EH (cell line): ENCODE data around the gene MS4A13.
"Not testable (repeated sequence)": the region's sequence is repeated elsewhere in the genome, so short reads cannot be mapped to it uniquely, and the experiment has no call there.

ENCODE experiments used
- DNase-seq: peaks from one replicate; pipeline ENCODE4 v3.0.0-alpha.2; 2015; ENCODE audit warnings: low read depth

Gene MS4A13, protein sequence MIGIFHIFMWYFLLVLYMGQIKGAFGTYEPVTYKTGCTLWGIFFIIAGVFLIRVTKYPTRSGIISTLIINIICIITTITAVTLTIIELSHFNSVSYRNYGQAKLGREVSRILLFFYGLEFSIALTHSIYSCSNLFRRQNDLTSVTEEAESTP

DNA sequence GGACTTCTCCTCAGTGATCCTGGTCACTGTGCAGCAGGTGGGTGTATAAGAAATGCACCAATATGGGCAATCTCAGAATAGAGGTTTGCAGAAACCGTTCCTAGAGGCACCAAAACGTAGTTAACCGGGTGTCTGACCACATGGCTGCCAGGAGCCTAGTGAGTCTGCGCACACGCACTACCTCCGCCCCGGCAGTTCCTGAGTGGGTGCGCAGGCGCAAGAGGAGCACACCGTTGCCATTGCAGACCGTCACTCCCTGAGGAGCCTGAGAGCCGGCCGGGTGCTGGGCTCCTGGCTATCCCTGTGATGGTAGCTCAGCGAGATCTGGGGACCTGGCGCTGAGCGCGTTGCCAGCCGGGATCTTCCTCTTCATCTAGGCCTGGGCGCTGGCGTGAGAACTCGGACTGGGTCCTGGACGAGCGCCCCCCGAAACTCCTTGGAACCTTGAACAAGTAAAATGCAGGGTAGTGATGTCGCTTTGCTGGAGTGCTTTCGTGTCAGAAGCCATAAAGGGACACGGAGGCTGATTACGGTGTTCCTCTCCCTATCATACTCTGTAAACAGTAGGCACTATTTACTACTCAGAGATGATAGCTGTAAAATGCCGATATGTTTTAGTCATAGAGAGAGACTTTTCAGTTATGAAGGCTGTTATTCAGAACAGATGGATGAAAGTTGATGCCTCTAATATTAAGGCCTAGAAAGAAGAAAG lies at the start of gene MS4A13:
TSS of gene MS4A13 (plus strand) at position 249 of the 712 bp plus-strand sequence. CDS start 2,692 bp downstream, outside the sequence.
- DNase-seq = no peak

DNA sequence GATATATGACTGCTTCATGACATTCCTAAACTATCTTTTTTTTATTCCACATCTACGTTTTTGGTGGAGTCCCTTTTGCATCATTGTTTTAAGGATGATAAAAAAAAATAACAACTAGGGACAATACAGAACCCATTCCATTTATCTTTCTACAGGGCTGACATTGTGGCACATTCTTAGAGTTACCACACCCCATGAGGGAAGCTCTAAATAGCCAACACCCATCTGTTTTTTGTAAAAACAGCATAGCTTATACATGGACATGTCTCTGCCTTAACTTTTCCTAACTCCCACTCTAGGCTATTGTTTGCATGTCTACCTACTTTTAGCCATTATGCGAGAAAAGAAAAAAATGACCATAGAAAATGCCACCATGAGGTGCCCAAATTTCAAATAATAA lies 46.4 kb upstream of the MS4A13 start:
- DNase-seq = no peak

DNA sequence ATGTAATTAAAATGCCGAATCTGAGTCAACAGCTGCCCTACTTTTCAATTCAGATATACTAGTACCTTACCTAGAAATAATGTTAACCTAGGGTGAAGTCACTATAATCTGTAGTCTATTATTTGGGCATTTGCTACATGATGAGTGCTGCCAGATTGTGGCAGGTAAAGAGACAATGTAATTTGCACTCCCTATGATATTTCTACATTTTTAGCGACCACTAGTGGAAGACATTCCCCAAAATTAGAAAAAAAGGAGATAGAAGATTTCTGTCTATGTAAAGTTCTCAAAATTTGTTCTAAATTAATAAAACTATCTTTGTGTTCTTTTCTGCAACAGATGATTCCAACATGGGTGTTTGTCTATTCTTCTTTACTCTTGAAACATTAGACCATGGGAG lies 45.5 kb upstream of the MS4A13 start:
- DNase-seq = no peak

DNA sequence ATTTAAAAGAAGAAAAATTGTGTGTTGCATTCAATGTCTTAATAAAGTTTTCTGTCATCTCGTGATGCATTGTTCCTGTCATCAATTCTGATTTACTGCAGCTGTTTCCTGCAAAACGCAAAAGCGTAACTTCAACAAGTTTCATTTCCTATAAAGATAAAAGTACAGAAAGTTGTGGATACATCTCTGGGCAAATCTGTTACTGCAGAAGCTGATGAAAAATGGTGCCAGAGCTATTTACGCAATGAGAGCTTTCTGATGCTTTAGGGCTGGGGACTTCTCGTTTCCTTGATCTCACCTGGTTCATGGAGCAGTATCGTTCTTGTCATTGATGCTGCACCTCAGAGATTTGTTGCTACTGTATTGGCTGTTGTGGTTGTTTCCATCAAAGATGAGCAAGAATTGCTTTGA lies 38.2 kb upstream of the MS4A13 start:
- DNase-seq = no peak

DNA sequence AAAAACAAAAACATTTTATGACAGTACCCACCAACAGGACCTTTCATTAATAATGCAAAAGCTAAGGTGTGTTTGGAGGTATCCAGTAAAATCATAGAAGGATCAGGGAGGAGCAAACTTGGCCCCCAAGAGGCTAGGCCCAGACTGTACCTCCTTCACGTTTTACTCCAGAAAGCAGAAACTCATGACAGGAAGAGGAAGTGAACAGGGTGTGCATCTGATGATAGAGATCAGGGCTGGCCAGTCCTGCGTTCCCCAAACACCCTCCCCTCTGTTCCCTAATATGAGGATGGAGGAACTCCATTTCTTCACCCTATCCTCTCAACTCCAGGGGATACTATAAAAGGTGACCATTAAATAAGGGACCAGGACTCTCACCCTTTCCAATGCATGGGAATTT lies 32.8 kb upstream of the MS4A13 start:
- DNase-seq = no peak

DNA sequence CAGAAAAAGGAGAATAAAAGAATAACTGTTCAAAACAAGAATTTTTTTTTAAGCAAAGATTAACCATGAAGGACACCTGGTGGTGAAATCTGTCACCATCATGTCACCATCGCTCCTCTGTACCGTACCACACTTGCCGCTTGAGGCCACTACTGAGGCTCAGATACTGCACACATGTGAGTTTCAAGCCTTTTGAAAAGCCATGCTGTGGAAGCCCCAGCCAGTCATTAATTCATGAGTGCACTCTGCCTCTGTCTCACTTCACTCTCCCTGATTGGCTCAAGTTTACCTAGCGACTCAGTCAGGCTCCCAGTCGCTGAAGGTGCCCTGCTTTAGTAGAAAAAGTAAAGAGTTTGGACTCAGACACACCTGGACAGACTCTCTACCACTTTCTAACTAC lies 29.2 kb upstream of the MS4A13 start:
- no peak for DNase-seq

DNA sequence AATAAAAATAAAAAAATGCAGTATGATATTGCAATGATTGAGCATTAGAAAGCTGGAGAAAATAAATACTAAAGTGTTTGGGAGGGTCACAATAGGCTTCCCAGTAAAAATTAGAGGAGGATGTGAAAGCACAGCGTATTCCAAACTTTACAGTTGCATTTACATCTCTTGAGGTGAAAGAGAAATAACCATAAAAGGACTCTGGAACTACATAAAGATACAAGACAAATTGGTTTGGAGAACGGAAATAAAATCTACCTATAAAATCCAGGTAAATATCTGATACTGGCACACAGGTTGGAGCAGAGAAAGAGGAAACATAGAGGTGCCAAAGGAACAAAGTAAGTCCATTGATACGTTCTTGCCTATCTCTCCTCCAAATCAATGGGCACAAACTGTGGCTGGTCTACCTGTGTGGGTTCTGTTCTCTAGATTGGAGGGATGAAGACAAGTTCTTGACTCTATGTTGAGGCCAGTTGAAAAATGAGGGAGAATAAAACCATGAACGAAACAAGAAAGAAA lies 22.6 kb upstream of the MS4A13 start, which contains the start of gene MS4A12:
TSS of gene MS4A12 (plus strand) at position 291 of the 522 bp plus-strand sequence. CDS start 4,541 bp downstream, outside the sequence.
- no peak for DNase-seq

DNA sequence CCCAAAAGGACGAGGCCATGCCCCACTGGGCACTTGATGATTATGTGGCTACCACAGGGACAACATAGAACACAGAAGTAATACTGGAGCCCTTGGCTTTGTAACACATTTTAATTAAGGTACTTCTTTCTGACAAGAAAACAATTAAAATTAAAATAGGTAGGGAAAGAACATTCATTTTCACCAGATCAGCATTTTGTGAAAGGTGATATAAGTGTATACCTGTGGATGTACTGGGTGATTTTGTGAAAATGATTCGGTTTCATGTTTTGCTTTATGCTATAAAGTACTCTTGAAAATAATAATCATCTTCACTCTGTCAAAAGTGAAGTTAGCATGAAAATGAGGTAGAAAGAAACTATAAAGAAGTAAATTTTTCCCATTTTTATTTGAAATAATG lies 21.7 kb upstream of the MS4A13 start:
- no peak for DNase-seq

DNA sequence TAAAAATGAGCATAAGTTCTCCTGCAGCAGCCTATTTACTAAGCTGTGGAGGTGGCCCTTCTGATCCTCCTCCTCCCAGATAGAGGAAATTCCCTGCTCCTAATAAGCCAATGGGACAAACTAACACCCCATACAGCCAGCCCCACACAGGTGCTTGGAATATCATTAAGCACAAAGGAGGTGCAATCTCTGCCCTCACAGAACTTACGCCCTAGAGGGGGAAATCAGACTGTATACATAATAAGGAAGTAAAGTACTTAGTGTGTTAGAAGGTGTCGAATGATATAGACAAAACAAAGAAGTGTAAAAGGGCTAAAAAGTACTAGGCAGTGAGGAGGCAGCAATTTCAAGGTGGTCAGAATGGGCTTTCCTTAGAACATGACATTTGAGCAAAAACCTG lies 16.8 kb upstream of the MS4A13 start:
- DNase-seq = no peak

DNA sequence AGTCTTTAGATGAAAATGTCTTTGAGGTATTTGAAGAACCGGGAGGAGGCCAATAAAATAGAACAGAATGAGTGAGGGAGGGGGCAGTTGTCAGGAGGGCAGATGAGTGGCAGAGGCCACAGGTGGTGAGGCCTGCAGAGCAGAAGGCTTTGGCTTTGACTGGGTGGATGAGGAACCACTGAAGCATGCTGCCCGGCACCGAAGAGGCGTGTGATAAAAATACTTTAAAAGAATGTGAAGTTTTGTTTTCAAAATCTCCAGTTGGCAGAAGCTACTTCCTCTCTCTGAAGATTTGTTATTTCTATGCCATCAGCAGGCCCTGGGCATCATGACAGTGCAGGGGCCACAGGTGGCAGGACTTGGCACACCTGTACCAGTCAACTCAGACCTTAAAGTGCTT lies 16.3 kb upstream of the MS4A13 start:
- DNase-seq = no peak

DNA sequence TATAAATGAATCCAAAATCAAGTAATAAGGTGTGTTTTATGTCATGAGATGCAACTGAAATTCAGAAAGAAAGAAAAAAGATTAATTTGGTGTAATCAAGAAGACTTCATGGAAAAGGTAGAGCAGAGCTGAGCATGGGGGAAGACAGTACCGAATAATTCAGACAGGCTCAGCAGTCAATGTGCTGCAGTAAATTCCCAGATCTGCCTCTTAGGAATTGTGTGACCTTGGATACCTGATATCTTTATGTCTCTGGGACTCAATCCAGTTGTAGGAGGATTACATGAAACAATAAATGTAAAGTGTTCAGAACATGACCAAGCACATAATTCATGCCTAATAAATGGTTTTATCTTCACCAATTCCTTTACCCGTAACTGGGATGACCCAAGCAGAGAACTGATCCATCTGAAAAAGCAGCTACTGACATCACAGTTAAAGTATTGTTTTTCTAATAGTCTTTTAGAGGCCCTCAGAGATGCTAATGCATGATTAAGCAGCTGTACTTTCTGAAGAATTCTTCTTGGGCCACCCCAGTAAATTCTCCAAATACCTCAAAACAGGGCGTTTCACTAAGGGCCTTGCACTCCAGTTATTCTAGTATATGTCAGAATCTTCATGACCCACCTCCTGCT lies 14.8 kb upstream of the MS4A13 start:
- no peak for DNase-seq

DNA sequence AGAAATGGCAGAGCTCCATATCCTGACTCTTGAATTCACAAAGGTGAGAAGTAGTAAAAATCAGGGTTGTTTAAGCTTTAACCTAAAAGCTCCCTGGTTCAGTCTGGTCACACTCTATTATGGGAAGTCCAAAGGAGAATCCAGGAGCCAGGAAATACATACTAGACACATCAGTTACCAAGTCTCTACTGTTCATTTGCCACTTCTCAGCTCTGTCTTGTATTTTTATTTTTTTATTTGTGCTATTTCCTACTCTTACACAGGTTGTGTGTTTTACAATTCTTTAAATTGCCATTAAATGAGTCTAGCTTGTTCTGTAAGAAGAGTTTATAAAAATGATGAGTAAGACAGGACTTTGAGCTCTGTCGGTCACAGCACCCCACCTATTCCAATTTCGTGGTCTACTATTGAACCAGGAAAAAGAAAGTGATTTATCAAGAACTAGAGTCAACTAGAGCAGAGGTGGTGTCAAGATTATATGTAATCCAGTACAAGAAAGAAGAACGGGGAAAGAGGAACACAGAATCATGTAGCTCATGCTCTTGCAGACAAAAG lies 12.9 kb upstream of the MS4A13 start:
- no peak for DNase-seq

DNA sequence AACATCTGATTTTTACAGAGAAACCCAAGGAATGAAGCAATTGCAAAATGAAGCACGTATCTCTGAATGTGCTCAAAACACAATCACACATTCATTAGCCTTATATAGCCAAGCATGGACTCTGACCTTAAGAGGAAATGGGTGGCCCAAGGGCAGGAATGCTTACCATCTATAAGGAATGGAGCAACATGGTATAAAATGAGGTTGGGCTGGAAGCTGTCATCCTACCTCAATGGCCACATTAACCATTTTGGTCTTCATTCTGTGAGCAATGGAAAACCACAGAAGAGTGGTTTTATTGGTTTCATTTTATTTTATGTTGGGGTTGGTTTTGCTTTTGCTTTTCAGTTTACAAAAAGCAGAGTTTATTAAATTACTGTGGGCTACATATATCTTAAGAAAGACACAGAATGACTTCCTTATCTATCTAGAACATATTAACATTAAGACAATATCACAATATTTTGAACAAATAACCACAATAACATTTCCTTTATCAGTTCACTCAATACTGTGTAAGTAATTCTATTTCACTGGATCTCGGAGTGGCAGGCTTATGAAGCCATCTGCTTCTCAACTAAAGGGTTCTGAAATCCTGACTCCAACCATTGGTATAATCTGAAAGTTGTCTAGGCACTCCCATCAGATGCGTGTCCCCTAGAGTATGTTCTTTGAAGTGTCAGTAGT lies 10.8 kb upstream of the MS4A13 start:
- DNase-seq = no peak

DNA sequence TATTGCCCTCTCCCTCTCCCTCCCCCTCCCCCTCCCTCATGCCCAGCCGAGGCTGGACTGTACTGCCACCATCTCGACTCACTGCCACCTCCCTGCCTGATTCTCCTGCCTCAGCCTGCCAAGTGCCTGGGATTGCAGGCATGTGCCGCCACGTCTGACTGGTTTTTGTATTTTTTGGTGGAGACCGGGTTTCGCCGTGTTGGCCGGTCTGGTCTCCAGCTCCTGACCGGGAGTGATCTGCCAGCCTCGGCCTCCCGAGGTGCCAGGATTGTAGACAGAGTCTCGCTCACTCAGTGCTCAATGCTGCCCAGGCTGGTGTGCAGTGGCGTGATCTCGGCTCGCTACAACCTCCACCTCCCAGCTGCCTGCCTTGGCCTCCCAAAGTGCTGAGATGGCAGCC lies 5.6 kb upstream of the MS4A13 start:
- DNase-seq = not testable (repeated sequence)

DNA sequence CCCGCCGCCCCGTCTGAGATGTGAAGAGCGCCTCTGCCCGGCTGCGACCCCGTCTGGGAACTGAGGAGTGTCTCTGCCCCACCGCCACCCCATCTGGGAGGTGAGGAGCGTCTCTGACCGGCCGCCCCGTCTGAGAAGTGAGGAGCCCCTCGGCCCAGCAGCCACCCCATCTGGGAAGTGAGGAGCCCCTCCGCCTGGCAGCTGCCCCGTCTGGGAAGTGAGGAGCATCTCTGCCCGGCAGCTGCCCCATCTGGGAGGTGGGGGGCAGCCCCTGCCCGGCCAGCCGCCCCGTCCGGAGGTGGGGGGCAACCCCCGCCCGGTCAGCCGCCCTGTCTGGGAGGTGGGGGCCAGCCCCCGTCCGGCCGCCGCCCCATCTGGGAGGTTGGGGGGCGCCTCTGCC lies 5.0 kb upstream of the MS4A13 start:
- not testable (repeated sequence) for DNase-seq

DNA sequence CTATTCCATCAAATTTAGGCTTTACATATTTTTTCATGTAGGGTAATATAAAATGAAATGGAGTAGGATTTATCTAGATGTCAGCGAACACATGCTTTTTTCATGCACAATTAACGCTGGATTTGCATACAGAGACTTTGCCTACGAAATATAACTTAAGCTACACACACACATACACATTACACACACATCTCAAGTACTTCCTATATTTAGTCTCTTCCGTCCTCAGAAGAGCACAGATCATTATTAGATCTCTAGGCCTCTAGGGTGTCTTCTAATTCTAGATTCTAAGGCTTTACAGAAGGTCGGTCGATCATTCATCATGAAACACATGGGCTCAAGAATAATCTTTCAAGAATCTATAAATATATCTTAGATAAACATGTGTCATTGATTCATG lies 3.8 kb upstream of the MS4A13 start:
- no peak for DNase-seq

DNA sequence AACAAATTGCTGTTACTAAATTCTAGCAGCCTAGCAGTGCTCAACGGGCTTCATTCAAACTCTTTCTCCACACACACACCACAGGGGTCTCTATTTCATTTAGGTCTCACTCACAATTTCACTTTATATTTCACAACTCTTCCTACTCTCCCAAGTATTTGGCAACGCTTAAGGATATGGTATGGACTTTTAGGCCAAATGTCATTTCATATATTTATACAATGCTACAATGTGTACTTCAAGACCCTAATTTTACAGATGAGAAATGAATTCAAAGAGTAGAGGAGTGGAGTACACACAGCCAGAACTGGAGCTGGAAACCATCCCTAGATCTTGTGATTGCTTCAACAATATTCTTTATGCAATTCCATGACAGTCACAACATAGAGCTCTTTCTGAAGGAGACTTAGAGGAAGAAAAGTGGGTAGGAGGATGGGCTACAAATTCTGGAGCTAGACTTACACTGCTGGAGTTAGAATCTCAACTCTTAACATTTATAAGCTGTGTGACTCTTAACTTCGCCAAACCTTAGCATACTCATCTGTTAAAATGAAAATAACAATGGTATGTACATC lies 2.5 kb upstream of the MS4A13 start:
- no peak for DNase-seq

DNA sequence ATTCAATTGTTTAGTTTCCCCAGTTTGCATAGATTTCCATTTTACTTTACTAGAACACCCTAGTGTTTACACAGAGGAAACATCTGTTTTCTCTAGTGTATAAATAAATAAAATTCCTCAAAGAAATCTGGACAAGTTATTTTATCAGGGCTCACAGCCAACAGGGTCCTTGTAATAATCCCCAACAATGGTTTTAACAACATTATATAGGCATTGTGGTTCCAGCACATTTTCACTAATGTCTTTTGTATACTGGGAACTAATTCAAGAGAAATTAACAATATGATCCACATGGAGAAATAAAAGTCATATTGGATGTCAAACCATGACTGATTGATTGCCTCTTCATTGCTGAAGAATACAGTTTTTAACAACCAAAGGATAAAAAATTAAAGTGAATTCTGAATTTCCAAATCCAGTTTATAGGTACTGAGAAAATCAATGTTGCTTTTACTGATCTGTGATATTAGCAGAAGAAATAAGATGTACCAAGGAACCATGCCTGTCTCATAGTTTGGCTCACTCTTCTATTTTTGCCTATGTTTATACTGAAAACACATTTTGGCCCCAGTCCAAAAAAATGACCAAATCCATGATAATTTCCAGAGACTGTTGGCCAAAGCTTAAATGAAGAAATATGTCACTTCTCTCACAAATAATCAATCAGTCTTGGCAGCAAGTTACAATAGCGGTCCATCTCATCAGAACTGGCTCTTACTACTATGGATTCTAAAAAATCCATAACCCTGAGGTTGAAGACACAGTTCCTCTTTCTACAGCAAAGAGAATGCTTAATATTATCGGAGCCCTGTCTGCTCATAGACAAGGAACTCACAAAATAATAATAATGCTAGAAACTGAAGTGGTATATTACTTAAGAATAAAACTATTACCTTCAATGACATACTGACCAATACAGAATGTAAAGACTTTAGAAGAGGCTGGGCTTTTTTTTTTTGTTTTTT lies 1.4 kb upstream of the MS4A13 start:
- DNase-seq = no peak

DNA sequence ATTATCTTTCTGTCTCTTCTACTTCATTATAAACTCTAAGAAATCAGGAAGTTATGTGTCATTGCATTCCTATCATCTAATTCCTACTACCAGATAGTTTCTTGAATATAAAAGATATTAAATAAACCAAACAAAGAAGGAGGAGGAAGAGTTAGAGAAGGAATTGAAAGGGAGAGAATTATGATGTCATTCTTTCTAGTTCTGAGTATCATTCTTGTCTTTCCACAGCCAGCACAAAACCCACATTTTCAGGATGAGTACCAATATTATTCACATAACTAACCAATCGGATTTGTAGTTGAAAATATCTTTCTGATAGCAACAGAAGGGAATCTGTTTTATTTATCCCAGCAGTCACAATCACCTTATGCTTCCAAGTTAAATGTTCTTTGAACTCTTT lies 13.3 kb downstream of the MS4A13 start:
- no peak for DNase-seq

DNA sequence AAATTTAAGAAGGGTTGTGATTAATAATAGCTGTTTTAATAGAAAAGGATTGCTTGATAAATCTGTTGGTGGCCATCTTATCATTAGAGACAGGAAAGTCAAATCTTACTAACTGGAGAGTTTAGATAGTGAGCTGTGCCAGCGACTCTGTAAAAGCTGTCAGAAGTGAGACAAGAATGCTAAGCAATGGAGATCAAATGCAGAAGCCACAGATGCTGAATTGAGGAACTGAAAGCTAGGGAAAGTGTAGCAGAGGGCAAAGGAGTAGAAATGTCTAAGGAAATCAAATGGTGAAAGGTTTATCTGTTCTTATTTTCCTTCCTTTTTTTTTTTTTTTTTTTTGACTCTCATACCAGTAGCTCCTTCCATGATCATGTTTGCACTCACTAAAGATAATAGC lies 13.7 kb downstream of the MS4A13 start:
- no peak for DNase-seq
